ENCODE measurements around the gene PKMYT1.

- TF ChIP-seq CTCF (IDR thresholded peaks at IDR 0.05; ENCODE audit: low read depth, low read length): no peak
- TF ChIP-seq EZH2phosphoT487 (IDR thresholded peaks at IDR 0.05; ENCODE audit: low read depth): no peak
These were observed 2.8 kb downstream of the PKMYT1 start for GRCh38 chr16:2977440-2977839.
